Nephron (organoid): ENCODE measurements around the gene ASIC2.

Source experiments
- H3K27ac Mint-ChIP-seq, 3 experiments: 2 replicates each; pipeline ENCODE4 v1.8.0; 2020; ENCODE audit warnings: mixed read lengths in 3 of 3, mild to moderate bottlenecking in 2 of 3, moderate library complexity in 1 of 3
- H3K27me3 Mint-ChIP-seq: 2 replicates; pipeline ENCODE4 v1.8.0; 2021; ENCODE audit warnings: low read depth, mild to moderate bottlenecking, moderate library complexity, mixed read lengths
- H3K36me3 Mint-ChIP-seq: 2 replicates; pipeline ENCODE4 v1.8.0; 2020; ENCODE audit warnings: low read depth, mixed read lengths
- H3K4me1 Mint-ChIP-seq: 2 replicates; pipeline ENCODE4 v1.8.0; 2020; ENCODE audit warnings: mixed read lengths
- H3K4me3 Mint-ChIP-seq, 3 experiments: 2 replicates each; pipeline ENCODE4 v1.8.0; 2020; ENCODE audit warnings: mild to moderate bottlenecking in 3 of 3, mixed read lengths in 3 of 3, moderate library complexity in 2 of 3
- H3K9me3 Mint-ChIP-seq: 2 replicates; pipeline ENCODE4 v1.8.0; 2020; ENCODE audit warnings: mixed read lengths
- CTCF ChIP-seq, 3 experiments: fragments of 200-600 bp; sonication (generic); IDR thresholded peaks; one replicate each; pipeline ENCODE4 v1.5.0; 2021; ENCODE audit warnings: antibody characterized with exemption in 3 of 3; ENCODE audit not compliant: unreplicated experiment in 3 of 3

ASIC2 gene

GRCh38 chr17:33171931-33172330, 121.2 kb downstream of the ASIC2 start:
- Mint-ChIP-seq H3K4me1 (peaks cover 41% of the 10 kb centered on the region), H3K4me3 (no peak overlapping the region), H3K9me3 (no peaks in the 10 kb centered on the region), H3K27me3 (peaks cover 29% of the 10 kb centered on the region), H3K36me3 (no peaks in the 10 kb centered on the region), H3K27ac (no peak overlapping the region)
- TF ChIP-seq CTCF (IDR thresholded peaks at IDR 0.05; ENCODE audit: unreplicated experiment in 3 of 3) = no peak

GRCh38 chr17:33169580-33170285, 123.4 kb downstream of the ASIC2 start:
- H3K4me1 Mint-ChIP-seq = peaks cover 34% of the 10 kb centered on the region

GRCh38 chr17:33167736-33168135, 125.4 kb downstream of the ASIC2 start:
- no peaks in the 10 kb centered on the region for H3K36me3 Mint-ChIP-seq
- H3K27ac Mint-ChIP-seq = no peak overlapping the region
- no peak overlapping the region for H3K4me3 Mint-ChIP-seq
- no peaks in the 10 kb centered on the region for H3K9me3 Mint-ChIP-seq
- H3K27me3 Mint-ChIP-seq = peaks cover 27% of the 10 kb centered on the region
- peaks cover 36% of the 10 kb centered on the region for H3K4me1 Mint-ChIP-seq
- no peak for TF ChIP-seq CTCF (IDR thresholded peaks at IDR 0.05; ENCODE audit: unreplicated experiment in 3 of 3)

More at GRCh38 chr17:33169580-33170285, 123.4 kb downstream of the ASIC2 start:
- peaks cover 28% of the 10 kb centered on the region for H3K27me3 Mint-ChIP-seq
- no peak for TF ChIP-seq CTCF (IDR thresholded peaks at IDR 0.05; ENCODE audit: unreplicated experiment in 3 of 3)
- H3K4me3 Mint-ChIP-seq = no peak overlapping the region
- no peak overlapping the region for H3K27ac Mint-ChIP-seq
- no peaks in the 10 kb centered on the region for H3K36me3 Mint-ChIP-seq
- H3K9me3 Mint-ChIP-seq = no peaks in the 10 kb centered on the region

GRCh38 chr17:33166472-33166871, 126.6 kb downstream of the ASIC2 start:
- Mint-ChIP-seq H3K9me3 (no peaks in the 10 kb centered on the region), H3K4me3 (no peak overlapping the region), H3K27ac (no peak overlapping the region), H3K36me3 (no peaks in the 10 kb centered on the region), H3K27me3 (peaks cover 30% of the 10 kb centered on the region), H3K4me1 (peaks cover 31% of the 10 kb centered on the region)
- TF ChIP-seq CTCF (IDR thresholded peaks at IDR 0.05; ENCODE audit: unreplicated experiment in 3 of 3) = no peak

- no peaks in the 10 kb centered on the region for H3K9me3 Mint-ChIP-seq
- H3K4me1 Mint-ChIP-seq = peaks cover 25% of the 10 kb centered on the region
- no peak for TF ChIP-seq CTCF (IDR thresholded peaks at IDR 0.05; ENCODE audit: unreplicated experiment in 3 of 3)
- peak overlapping the region in 2 of 3 experiments; percentile 13 to 38 for H3K27ac Mint-ChIP-seq
- no peak overlapping the region for H3K4me3 Mint-ChIP-seq
- no peaks in the 10 kb centered on the region for H3K36me3 Mint-ChIP-seq
- H3K27me3 Mint-ChIP-seq = peaks cover 36% of the 10 kb centered on the region
Observed at GRCh38 chr17:33164169-33164881, 128.8 kb downstream of the ASIC2 start.
